NOMO-1 (cell line): ENCODE measurements around the gene GET3.
"Not testable (repeated sequence)": the region's sequence is repeated elsewhere in the genome, so short reads cannot be mapped to it uniquely, and the experiment has no call there.

Experiments
- DNase-seq, 2 experiments: peaks; one replicate each; lab custom pipeline; 2025; ENCODE audit not compliant: unreplicated experiment in 2 of 2; lab: John Stamatoyannopoulos, UW

GET3 gene

DNA sequence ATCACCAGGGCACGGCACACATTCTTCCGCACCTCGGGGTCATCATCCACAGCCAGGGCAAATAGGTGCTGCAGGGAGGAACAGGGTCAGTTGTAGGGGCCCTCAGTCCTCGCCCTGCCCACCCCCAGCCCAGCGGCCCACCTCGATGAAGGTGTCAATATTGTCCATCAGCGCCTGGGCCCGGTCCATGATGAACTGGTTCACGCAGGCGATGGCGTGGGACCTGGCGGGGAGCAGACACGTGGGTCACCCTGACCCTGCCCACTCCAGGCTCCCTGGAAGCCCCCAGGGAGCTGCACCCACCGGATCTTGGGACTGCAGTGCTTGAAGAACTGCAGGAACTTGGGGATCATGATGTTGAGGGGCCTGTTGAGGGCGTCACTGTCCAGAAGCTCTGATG lies 22.2 kb upstream of the GET3 start:
- DNase-seq: no peak

DNA sequence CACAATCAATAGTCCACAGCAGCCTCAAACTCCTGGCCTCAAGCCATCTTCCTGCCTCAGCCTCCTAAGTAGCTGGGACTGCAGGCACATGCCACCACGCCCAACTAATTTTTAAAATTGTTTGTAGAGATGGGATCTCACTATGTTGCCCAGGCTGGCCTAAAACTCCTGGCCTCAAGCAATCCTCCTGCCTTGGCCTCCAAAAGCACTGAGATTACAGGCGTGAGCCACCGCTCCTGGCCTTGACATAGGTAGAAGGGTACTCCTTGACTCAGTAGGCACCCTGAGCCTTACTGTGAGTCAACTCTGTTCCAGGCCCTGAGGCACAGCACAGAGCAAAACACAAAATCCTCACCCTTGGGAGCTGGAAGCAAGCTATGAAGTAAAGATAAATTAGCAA lies 21.4 kb upstream of the GET3 start:
- no peak for DNase-seq

DNA sequence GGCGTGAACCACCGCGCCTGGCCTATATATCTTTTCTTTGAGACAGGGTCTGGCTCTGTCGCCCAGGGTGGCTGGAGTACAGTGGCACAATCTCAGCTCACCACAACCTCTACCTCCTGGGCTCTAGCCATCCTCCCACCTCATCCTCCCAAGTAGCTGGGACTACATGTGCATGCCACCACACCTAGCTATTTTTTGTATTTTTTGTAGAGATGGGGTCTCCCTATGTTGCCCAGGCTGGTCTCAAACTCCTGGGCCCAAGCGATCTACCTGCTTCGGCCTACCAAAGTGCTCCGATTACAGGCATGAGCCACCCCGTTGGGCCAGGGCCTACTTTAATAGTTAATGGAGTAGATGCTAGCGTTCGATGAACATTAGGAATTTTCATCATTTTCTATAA lies 17.0 kb upstream of the GET3 start:
- no peak for DNase-seq

DNA sequence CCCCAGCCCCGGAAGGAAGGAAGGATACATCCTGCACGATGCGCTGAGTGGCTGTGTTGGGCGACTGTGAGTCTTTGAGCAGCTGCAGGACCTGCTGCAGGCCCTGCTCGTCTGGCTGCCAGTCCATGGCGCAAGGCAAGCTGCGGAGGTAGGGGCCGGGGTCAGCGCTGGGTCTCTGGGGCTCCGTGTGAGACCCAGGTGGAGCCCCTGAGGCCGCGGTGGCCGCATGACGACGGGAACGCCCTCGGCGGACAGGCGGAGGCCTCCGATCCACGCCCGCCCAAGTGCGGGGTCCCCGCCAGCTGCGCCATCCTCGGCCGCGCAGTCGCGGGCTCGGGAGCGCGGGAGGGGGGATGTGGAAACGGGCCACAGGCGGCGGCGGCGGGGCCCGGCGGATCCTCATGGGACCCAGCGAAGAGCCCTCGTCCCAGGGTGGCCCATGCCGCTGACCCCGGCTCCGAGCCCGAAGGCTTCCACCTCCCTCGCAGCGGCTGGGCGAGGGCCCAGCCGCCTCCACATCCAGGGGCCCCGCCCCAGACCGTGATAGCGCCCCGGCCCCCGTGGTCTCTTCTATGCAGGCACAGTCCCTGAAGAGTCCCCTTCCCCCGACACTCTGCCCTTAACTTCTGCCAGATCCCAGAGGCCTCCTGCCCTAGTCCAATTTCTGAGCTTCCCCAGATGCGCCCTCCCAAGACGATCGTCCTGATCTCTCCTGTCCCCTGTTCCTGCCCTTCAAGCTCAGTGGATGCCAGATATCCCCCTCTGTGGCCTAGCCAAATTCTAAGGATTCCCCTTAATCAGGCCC lies 16.2 kb upstream of the GET3 start:
- DNase-seq: peak in 1 of 2 experiments; percentile 2

DNA sequence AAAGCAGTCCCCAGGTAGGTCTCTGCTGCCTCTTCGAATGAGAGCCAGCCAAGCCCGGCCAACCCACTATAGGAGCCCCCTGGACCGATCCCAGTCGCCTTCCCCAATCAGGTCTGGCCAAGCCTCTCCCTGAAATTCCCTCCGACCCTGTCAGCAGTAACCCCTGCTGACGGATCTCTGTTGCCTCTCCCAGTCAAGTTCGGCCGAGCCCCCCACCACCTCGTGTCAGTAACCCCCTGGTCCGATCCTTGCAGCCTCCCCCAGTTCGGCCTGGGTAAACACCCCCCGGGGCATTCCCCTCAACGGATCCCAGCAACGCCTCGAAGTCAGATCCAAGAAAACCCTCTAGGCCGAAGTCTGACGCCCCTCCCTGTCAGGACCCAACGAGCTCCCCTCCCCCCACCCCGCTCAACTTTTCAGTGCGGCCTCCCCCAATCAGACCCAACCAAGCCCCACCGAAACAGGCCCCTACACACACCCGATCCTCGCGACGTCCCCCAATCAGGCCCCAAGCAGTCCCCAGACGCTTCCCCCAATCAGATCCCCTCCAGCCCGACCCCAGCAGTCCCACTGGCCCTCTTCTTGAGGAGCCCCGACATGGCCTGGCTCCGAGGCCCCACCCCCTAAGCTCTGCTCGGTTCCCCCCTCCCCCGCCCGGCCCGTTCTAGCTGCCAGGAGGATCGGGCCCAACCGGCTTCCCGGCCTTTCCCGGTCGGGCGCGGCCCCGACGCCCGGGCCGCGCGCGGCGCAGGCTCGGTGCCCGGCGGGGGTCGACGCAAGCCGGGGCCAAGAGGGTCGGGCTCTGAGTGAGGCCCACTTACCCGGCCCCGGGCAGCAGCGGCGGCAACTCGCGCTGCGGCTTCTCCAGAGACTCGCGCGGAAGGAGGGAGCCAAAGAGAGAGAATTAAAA lies 15.4 kb upstream of the GET3 start:
- peak; percentile 23 to 32 for DNase-seq

DNA sequence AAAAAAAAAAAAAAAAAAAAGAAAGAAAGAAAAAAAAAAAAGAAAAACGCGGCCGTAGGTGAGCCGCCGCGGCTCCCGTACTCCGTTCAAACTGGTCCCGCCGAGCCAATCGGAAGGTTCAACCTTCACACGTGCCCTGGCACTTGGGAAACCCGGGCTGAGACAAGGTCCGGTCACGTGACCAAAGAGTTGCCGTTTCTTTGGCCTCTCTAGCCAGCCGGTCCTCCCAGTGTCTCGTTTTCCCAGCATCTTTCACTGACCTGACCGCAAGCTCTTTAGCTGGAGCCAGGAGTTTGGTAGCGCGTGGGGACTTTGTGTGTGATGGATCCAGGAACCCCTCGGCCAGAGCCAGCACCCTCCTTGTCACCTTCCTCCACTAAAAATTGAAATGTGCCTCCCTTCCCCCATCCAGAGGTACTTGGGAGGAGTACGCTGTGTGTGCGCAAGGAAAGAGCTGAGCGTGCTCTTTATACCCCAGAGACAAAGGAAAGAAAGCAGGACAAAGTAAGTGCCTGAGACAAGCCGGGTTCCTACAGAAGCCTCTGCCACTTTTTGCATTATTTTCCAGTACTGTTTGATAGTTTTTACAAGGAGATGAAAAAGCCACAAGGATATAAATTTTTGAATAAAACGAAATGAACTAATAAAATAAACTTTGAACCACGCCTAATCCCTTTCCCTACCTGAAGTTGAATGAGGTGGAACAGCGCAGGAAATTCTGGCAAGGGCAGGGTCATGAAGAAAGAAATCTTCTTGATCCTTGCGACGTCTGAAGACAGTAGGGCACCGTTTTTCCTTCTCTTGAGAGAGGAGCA lies 14.5 kb upstream of the GET3 start:
- peak; percentile 91 to 96 for DNase-seq

DNA sequence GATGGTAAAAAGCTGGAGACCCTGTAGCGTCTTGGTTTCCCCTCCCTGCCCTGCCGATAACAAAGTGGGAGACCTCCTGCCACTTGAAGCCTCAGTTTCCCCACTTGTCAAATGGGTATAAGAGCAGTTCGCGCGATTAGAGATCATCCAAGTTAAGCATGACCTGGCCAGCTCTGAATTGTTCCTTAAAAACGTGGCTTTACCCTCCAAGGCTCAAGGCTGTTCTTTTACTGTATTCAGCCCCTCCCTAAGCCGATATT lies 14.0 kb upstream of the GET3 start:
- DNase-seq: peak in 1 of 2 experiments; percentile 24

DNA sequence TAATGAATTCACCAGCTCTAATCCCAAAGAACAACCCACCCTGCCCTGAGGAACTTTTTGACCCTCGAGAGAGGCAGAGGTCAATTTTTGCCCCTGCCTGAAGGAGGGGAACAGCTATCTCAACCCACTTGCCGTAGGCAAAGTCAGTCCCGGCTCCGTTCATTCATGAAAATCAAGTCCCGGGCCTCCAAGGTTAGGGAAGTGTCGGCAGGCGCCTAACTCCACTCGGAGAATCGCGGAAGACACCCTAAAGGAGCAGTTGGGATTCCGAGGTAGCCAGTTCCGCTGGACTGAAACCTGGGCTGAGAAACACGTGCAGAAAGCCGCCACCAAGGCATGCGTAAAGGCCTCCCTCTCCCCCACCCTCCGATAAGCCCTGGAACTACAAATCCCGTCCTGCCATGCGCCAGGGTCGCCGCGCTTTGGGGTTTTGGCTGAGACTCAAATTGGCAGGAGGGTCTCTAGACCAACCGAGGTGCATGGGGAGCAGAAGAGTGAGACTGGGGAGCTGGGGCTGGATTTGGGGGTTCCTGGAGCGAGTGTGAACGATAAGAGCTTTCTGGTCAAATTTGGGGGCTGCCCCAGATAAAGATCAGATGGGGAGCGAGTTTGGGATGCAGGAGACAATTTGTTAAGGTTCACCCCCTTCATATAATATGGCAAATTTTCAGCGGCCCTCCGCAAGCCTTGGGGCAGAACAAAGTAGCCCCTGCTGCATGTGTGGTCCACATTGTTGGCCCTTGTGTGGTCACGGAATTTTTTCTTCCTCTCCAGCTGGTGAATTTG lies 13.5 kb upstream of the GET3 start, which contains the start of gene TNPO2:
TNPO2 (minus strand) TSS at position 292 of the 786 bp plus-strand sequence. CDS start 2,955 bp downstream, outside the sequence.
- peak; percentile 62 to 76 for DNase-seq

DNA sequence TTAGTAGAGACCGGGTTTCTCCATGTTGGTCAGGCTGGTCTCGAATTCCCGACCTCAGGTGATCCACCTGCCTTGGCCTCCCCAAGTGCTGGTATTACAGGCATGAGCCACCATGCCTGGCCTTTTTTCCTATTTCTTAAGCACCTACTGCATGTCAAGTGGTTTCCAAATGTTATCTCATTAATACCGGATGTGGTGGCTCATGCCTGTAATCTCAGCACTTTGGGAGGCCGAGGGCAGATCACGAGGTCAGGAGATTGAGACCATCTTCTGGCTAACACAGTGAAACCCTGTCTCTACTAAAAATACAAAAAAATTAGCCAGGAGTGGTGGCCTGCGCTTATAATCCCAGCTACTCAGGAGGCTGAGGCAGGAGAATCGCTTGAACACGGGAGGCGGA lies 11.7 kb upstream of the GET3 start:
- DNase-seq: not testable (repeated sequence)

DNA sequence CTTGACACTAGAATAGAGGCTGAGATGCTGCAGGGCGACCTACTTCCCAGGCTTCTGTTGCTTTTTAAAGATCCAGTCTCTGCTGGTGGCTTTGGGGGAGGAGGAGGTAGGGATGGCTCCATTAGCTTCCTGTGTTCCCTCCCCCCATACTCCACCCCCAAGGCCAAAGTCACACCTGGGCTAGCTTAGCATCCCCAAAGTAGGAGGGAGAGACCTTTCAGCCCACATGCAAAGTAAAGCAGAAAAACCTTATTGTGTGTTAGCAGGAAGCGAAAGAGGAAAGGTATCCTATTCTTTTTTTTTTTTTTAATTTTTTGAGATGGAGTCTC lies 10.3 kb upstream of the GET3 start:
- DNase-seq: no peak

DNA sequence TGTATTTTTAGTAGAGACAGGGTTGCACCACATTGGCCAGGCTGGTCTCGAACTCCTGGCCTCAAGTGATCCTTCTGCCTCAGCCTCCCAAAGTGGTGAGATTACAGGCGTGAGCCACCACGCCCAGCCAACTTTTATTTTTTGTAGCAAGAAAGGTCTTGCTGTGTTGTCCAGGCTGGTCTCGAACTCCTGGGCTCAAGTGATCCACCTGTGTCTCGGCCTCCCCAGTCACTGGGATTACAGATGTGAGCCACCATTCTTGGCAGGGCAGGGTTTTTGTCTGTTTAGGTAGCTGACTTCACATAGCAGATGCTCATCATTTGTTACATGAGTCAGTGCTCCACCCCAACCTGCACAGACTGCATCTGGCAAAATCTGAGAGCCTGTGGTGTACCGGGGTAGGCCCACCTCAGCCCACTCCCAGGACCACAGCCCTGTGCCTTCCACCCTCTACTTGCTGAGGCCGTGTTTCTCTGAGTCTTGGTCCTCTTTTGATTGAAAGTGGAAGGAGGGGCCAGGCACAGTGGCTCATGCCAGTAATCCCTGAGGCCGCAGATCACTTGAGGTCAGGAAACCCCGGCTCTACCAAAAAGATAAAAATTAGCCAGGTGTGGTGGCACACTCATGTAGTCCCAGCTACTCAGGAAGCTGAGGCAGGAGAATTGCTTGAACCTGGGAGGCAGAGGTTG lies 9.4 kb upstream of the GET3 start:
- no peak for DNase-seq

DNA sequence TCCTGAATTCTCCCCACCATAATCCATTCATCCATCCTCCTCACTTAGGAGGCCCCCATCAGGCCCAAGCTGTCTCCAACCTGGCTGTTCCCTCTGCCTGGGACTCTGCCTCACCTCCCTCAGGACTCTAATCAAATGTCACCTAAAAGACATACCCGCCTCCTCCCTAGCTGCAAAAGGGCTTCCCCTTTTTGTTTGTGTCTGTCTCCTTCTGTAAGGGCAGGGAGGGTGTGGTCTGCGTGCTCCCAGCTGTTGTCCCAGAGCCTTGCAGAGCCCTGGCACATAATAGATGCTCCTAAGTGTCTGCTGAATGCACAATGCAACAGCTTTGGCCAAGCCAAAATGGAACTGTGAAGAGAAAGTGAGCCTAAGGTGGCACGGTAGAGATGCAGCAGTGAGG lies 7.2 kb upstream of the GET3 start:
- no peak for DNase-seq

DNA sequence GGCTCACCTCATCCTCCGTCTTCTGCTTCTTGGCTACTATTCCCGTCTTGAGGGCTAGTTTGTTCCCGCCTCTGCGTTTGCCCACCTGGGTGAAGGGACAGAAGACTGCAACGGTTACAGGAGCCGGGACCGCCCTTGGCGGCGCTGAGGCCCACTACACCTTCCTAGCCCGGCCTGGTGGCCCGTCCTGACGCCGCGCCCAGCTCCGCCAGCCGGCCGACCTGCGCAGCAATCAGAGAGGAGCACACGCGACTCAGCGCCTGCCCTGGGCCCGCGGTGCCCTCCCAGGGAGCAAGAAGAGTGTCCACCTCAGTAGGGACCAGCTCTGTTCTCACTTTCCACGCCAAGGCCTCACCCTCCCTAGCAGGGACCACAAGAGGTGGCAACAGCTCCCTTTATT lies 6.0 kb upstream of the GET3 start:
- DNase-seq: no peak

DNA sequence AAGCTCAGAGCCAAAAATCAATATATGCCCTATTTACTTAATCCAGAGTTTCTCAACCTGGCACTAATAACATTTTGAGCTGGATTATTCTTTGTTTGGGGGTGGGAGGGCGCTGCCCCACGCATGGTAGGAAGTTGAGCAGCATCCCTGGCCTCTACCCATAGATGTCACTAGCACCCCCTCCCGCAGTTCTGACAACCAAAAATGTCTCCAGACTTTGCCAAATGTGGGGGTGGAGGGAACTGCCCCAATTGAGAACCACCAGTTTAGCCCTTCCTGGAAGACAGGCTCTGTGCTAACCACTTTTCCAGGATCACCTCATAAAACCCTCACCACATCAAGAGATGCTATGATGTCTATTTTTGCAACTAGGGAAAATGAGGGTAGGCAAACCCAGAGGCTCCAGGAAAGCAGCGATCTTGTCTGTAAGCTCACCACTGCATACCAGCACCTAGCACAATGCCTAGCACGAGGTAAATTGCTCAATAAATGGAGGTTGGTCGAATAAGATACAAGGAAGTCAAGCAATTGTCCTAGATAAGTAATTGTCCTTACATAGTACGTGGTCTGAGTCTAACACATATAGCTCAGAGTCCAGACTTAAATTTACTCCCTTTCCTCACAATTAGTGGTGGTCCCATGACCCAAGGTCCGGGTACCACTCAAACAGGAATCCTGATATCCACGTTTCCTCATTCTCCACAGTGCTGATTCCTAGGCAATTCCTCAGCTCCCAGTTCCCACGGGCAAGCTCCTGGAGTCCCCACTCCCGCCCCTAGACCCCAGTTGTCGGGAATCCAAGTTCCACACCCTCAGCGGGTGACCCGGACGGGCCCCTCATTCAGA lies 3.7 kb upstream of the GET3 start:
- peak; percentile 50 to 52 for DNase-seq

DNA sequence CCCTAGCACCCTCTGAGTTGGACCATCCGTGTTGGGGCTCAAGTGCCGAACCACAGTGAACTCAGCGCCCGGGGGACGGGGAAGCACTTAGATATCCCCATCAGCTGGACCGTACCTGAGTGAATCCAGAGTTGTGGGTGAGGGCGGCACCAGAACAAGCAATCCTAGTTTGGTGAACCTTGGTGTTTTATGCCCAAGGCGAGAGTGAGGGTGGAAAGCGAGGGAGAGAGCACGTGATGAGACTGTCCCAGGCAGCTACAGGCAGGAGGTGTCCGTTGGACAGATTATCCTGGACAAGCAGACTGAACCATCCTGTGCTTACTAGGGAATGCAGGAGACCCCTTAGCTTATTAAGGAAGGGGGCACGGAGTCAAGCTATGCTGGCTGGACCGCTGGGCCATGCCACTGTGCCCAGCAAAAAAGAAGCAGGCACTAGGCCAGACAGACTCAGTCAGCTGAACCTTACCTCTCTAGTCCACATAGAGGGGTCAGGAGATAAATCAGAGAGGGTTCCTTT lies 596 bp downstream of the GET3 start:
- no peak for DNase-seq

DNA sequence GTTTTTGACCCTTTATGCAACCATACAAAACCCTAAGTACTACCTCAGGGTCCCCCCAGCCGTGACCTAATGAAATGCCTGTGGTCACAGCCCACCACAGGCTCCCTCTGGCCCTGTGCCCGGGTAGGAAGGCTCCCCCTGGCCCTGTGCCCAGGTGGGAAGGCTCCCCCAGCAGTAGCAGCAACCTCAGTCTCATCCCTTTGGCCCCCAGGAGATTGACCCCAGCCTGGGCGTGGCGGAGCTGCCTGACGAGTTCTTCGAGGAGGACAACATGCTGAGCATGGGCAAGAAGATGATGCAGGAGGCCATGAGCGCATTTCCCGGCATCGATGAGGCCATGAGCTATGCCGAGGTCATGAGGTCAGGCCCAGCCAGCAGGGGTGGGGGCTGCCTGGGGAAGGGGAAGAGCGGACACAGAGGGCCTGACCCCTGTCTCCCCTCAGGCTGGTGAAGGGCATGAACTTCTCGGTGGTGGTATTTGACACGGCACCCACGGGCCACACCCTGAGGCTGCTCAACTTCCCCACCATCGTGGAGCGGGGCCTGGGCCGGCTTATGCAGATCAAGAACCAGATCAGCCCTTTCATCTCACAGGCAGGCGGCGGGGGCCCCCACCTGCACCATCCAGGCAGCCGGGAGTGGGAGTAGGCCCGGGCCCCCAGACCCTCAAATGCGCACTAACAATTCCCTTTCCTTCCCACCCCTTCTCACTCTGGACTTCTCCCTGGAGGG lies 8.0 kb downstream of the GET3 start:
- DNase-seq: no peak

DNA sequence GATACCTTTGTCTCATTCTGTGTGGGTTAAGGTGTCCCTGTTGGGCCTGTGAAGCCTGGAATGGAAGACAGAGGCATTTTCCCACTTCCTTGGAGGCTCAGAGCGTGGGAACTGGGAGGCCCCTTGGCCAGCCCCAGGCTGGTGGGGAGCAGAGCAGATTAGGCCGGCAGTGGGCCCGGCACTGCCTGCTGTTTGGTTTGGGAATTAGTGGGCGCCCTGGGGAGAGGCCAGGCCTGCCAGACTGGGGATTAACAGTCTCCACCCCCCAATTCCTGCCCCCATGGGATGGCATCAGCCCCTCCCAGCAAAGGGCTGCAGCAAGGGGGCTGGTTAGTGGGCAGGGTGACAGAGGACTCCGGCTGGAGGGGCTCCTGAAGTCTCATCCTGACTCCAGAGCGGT lies 11.2 kb downstream of the GET3 start:
- DNase-seq: no peak

DNA sequence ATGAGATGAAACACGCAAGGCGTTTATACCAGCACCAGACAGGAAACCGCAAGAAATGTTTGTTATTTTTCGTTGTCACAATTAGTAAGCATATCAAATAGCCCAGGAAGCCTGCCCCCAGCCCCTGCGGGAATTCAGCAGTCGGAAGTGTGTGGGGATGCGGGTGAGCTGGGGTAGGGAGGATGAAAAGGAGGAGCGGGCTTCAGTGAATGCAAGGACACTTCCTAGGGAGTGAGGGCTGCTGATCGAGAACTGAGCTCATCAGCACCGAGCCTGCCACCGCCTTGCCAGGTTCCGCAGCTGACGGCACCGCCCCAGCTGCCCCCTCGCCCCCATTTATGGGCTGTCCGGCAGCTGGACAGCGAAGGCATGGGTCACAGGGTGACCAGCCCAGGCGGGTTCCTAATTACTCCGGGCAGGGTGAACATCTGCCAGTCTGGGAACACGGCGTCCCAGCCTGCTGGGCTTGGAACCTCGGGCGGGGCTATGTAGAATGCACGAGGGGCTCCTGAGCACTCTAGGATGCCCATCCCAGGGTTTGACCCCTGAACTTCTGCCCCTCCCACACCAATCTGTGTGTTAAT lies 12.7 kb downstream of the GET3 start:
- DNase-seq: no peak
